H7 (cell line): ENCODE results near the gene SPATA2. TPM values are rescaled to one million over a fixed set of nuclear protein-coding genes. Genes with fewer than 3 reads are reported as not detected.

Experiments
- DNase-seq: peaks from one replicate; pipeline ENCODE4 v3.0.0; 2012
- H3K27me3 ChIP-seq: 2 replicates; pipeline ENCODE4 v1.6.0; 2011; ENCODE audit warnings: mild to moderate bottlenecking, low read length; ENCODE audit not compliant: control insufficient read depth, insufficient read depth
- H3K36me3 ChIP-seq: replicated peaks from 2 replicates; pipeline ENCODE4 v1.5.1; 2011; ENCODE audit warnings: low read length; ENCODE audit not compliant: control insufficient read depth, insufficient read depth
- H3K4me3 ChIP-seq: 2 replicates; pipeline ENCODE4 v1.5.1; 2011; ENCODE audit warnings: low read depth, mild to moderate bottlenecking, control low read depth, low read length, moderate library complexity; ENCODE audit not compliant: insufficient read depth
- total RNA-seq: library from RNA; depleted of rRNA; stranded (reverse); fragments of >200 nt; shearing (Covaris generic); gene quantifications from 2 replicates; pipeline ENCODE4 v1.2.3, GENCODE V29; 2014

Gene SPATA2
- total RNA-seq, 1 experiment from 2014 or later: 11.5 TPM

- Histone ChIP-seq H3K36me3 (no peaks in the 10 kb centered on the region), H3K4me3 (peak overlapping the region; percentile 87), H3K27me3 (no peaks in the 10 kb centered on the region)
- DNase-seq: peak; percentile 25
These were observed 1.0 kb upstream of the SPATA2 start for GRCh38 chr20:49916146-49917002.

- peak overlapping the region; percentile 87 for H3K4me3 ChIP-seq
- H3K36me3 ChIP-seq: no peaks in the 10 kb centered on the region
These were observed 280 bp downstream of the SPATA2 start for GRCh38 chr20:49915118-49915379.

GRCh38 chr20:49914310-49915117, 815 bp downstream of the SPATA2 start:
- H3K27me3 ChIP-seq: no peaks in the 10 kb centered on the region
- no peaks in the 10 kb centered on the region; the same call in 1 of the 2 replicates for H3K36me3 ChIP-seq
- DNase-seq: peak; percentile 70
- peak overlapping the region; percentile 87 for H3K4me3 ChIP-seq

More at GRCh38 chr20:49915118-49915379, 280 bp downstream of the SPATA2 start:
- H3K27me3 ChIP-seq: no peaks in the 10 kb centered on the region
- DNase-seq: no peak

GRCh38 chr20:49913399-49914047, 1.8 kb downstream of the SPATA2 start:
- Histone ChIP-seq H3K27me3 (no peaks in the 10 kb centered on the region), H3K4me3 (no peak overlapping the region), H3K36me3 (no peaks in the 10 kb centered on the region; the same call in none of the 2 replicates)
- no peak for DNase-seq

- no peak overlapping the region for H3K4me3 ChIP-seq
- H3K36me3 ChIP-seq: peaks cover 1% of the 10 kb centered on the region
- no peaks in the 10 kb centered on the region for H3K27me3 ChIP-seq
- no peak for DNase-seq
These were observed 5.0 kb downstream of the SPATA2 start for GRCh38 chr20:49910340-49910706.

- H3K36me3 ChIP-seq: peaks cover 1% of the 10 kb centered on the region
- H3K27me3 ChIP-seq: no peaks in the 10 kb centered on the region
- no peak overlapping the region for H3K4me3 ChIP-seq
- DNase-seq: peak; percentile 82
These were observed 5.6 kb downstream of the SPATA2 start for GRCh38 chr20:49909499-49910339.

GRCh38 chr20:49908258-49908565, 7.1 kb downstream of the SPATA2 start:
- no peaks in the 10 kb centered on the region for H3K27me3 ChIP-seq
- no peak overlapping the region for H3K4me3 ChIP-seq
- DNase-seq: no peak
- H3K36me3 ChIP-seq: peaks cover 6% of the 10 kb centered on the region

- Histone ChIP-seq H3K27me3 (no peaks in the 10 kb centered on the region), H3K4me3 (no peak overlapping the region), H3K36me3 (peaks cover 6% of the 10 kb centered on the region)
- no peak for DNase-seq
These were observed 7.7 kb downstream of the SPATA2 start for GRCh38 chr20:49907405-49908257.

- no peak overlapping the region for H3K4me3 ChIP-seq
- no peaks in the 10 kb centered on the region for H3K27me3 ChIP-seq
- DNase-seq: peak; percentile 21
These were observed 8.6 kb downstream of the SPATA2 start for GRCh38 chr20:49906615-49907154.

GRCh38 chr20:49906101-49906604, 9.2 kb downstream of the SPATA2 start:
- H3K27me3 ChIP-seq: no peaks in the 10 kb centered on the region

More at GRCh38 chr20:49906615-49907154, 8.6 kb downstream of the SPATA2 start:
- peaks cover 6% of the 10 kb centered on the region for H3K36me3 ChIP-seq

GRCh38 chr20:49905415-49906091, 9.8 kb downstream of the SPATA2 start:
- Histone ChIP-seq H3K27me3 (no peaks in the 10 kb centered on the region), H3K36me3 (peaks cover 6% of the 10 kb centered on the region), H3K4me3 (no peak overlapping the region)
- DNase-seq: peak; percentile 39

More at GRCh38 chr20:49906101-49906604, 9.2 kb downstream of the SPATA2 start:
- H3K4me3 ChIP-seq: no peak overlapping the region
- peaks cover 6% of the 10 kb centered on the region for H3K36me3 ChIP-seq
- no peak for DNase-seq

GRCh38 chr20:49904440-49905214, 10.7 kb downstream of the SPATA2 start:
- Histone ChIP-seq H3K36me3 (peaks cover 6% of the 10 kb centered on the region), H3K4me3 (no peak overlapping the region)
- no peak for DNase-seq

More at GRCh38 chr20:49904440-49905214, 10.7 kb downstream of the SPATA2 start:
- no peaks in the 10 kb centered on the region for H3K27me3 ChIP-seq
